Body of pancreas (tissue), 2 donors: Measurements from ENCODE around the gene IL1F10. TPM values are rescaled to one million over a fixed set of nuclear protein-coding genes. Genes with fewer than 3 reads are reported as not detected.

Experiments
- small RNA-seq: library from RNA; depleted of rRNA; stranded (forward); fragments of <200 nt; gene quantifications from one replicate; pipeline ENCODE3, GENCODE V24; 2016
- total RNA-seq, 2 donors: library from RNA; depleted of rRNA; stranded (reverse); fragments of >200 nt; gene quantifications; one replicate each; pipeline ENCODE4 v1.1.0, GENCODE V29; 2016

Gene IL1F10
- total RNA-seq, 2 donors from 2014 or later: not detected

Small RNA genes within 50 kb of the gene (small RNA-seq; reads per million reads assigned to genes)
- not detected for gene RNU6-1180P

Other genes starting within 250 kb of the IL1F10 start
- 1 to 10 TPM; 1.3 to 2.6 TPM for gene IL1B, start 231.2 kb upstream of the IL1F10 start, total RNA-seq
- gene IL37, start 156.8 kb upstream of the IL1F10 start, total RNA-seq: not detected
- gene IL36G, start 90.0 kb upstream of the IL1F10 start, total RNA-seq: not detected
- not detected for gene IL36A, start 62.5 kb upstream of the IL1F10 start, total RNA-seq
- gene IL36B, start 15.1 kb upstream of the IL1F10 start, total RNA-seq: not detected
- not detected for gene IL36RN, start 8.8 kb upstream of the IL1F10 start, total RNA-seq
- under 1 TPM in 1 of 2 donors, not detected in 1; 0.78 TPM for gene IL1RN, start 59.6 kb downstream of the IL1F10 start, total RNA-seq
- gene PSD4, start 106.0 kb downstream of the IL1F10 start, total RNA-seq: 10 to 100 TPM; 40.5 to 83.4 TPM
- 1 to 10 TPM in 1 of 2 donors, under 1 TPM in 1; 0.52 to 2.3 TPM for gene PAX8, start 211.0 kb downstream of the IL1F10 start, total RNA-seq